Measurements from ENCODE around the gene DPY19L1. TPM values are rescaled to one million over a fixed set of nuclear protein-coding genes. Genes with fewer than 3 reads are reported as not detected.
"Not testable (repeated sequence)": the region's sequence is repeated elsewhere in the genome, so short reads cannot be mapped to it uniquely, and the experiment has no call there.

DPY19L1 gene
- total RNA-seq, 2 donors from 2014 or later, result 22.0 to 24.3 TPM

DNA sequence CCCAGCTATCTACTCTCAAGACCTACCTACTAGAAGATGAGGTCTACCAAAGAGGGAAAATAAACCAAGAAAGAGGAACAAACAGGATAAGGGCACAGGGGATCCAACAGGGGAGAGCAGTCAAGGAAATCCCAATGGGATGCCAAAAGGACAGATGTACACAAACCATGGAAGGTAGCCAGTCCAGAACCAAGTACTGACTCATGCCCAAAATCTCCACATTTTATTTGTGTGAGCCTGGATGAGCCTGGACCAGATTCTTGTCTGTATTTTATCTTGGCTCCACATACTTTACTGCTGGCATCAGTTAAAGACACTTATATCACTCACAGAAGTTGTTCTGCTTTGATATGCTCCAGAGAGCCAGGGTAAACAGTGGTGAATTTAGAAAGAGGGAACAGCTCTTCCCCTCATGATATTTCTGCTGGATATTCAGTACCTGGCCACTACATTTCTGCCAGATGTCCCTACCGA lies 34.1 kb downstream of the DPY19L1 start:
- DNase-seq; intact Hi-C loops (cut with DNase I, micrococcal nuclease): not testable (repeated sequence)
- peak; percentile 2 for ATAC-seq

DNA sequence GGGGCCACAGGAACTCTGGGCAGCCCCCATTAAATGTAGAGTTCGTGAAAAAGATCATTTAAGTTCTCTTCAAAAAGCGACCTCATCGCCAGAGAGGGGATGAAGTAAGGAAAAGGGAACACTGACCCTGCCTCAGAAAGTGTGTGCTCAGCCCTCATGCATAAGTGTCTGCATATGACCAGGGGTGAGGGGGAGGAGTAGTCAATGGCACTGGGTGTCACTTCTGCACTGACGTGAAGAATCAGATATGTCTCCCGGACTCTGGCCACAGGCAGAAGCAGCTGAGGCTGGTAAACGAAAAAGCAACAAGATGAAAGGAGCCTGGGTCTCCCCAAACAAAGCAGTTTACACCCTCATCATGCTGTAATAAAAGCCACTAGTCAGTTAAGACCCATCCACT lies 39.0 kb downstream of the DPY19L1 start:
- peak; percentile 21 for ATAC-seq
- DNase-seq; intact Hi-C loops (cut with DNase I, micrococcal nuclease): not testable (repeated sequence)

DNA sequence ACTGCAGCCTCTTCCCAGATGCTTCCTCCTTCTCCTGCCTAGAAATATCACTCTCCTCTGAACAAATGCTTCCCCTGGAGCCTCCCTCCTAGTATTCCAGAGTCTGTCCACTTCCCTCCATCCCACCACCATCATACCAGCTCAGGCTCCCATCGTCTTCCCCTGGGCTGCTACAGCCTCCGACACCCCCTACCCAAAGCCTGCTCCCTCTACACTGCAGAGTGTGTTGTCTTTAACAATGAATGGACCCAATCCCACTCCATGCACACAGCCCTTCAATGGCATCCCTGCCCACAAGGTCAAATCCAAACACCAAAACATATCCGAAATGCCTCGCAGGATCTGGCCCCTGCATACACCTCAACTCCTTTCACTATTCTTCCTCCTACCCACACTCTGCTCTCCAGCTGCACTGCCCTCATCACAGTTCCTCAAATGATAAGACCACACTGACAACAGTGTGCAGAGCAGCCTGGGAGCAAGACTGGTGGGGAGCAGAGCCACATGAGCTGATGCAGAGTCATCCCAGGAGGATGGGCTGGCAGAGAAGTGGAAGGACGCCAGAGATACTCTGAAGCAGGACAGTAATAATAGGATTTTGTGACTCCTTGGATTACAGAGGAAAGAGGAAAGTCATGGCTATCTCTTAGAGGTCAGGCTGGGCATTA lies 40.7 kb downstream of the DPY19L1 start:
- DNase-seq; intact Hi-C loops (cut with DNase I, micrococcal nuclease); ATAC-seq: not testable (repeated sequence)

- ATAC-seq (no peak), DNase-seq (no peak)
- intact Hi-C loops (cut with DNase I, micrococcal nuclease), result no loop called here
Observed at GRCh38 chr7:34995757-34996156, 41.5 kb downstream of the DPY19L1 start.

- intact Hi-C loops (cut with DNase I, micrococcal nuclease), result no loop called here
- DNase-seq, result peak; percentile 48 to 70
- ATAC-seq, result peak; percentile 88
Observed at GRCh38 chr7:34991938-34992840, 45.1 kb downstream of the DPY19L1 start.

DNA sequence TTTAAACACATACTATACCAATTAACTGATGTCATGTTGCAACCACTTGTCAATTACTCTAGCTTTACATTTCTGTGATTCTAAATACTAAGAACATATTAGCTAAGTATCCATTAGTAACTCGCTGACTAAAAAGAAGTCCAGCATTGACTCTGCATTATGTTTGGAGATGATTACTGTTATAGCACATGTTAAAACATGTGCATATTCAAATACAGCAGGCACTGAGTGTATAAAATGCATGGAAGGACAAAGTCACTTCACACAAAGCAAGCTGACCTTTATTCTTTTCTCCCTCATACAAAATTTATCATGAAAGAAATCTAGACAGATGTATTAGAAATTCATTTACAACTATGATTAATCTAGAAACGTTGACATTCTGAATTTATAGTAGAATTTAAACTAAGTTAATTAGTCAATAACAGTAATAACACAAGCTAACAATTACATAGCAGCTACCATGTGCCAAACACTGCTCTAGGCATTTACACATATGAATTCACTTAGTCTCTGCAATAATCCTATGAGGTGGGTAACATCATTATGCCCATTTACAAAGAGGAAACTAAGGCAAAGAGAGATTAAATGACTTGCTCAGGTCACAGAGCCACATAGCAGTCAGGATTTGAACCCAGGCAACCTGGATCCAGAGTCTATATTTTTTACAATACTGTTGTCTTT lies 48.7 kb downstream of the DPY19L1 start:
- ATAC-seq; intact Hi-C loops (cut with DNase I, micrococcal nuclease); DNase-seq: not testable (repeated sequence)

DNA sequence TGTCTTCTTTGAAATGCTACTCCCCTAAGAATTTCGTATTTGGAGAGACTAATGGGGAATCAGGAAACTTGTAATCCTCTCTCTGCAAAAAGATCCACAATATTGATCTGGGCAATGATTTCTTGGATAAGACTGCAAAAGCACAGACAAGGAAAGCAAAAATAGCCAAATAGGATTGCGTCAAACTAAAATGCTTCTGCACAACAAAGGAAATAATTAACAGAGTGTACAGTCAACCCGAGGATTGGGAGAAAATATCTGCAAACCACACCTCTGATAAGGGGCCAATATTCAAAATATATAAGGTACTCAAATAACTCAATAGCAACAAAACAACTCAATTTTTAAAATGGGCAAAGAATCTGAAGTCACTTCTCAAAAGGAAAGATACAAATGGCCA lies 52.1 kb downstream of the DPY19L1 start:
- intact Hi-C loops (cut with DNase I, micrococcal nuclease); ATAC-seq; DNase-seq: not testable (repeated sequence)

GRCh38 chr7:34984140-34984539 lies 53.1 kb downstream of the DPY19L1 start:
- DNase-seq; ATAC-seq; intact Hi-C loops (cut with DNase I, micrococcal nuclease): not testable (repeated sequence)

GRCh38 chr7:34982371-34983019 lies 54.8 kb downstream of the DPY19L1 start:
- intact Hi-C loops (cut with DNase I, micrococcal nuclease), result no loop called here
- ATAC-seq (no peak), DNase-seq (no peak)

DNA sequence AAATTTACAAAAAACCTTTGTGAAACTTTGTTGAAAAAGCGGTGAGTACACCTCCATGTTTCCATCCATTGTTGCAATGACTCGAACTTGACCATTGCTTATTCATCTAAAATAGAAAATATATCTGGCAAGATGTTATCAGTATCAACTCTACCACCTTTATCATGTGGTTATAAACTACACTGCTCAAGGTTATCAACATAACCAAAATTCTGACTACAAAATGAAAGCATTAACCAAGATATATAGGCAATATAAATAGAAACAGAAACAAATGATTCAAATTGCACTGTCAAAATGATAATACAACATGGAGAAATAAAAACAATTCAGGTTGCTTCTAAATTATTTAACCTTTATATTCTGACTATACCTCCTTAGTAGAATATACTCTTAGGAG lies 58.2 kb downstream of the DPY19L1 start:
- ATAC-seq; intact Hi-C loops (cut with DNase I, micrococcal nuclease); DNase-seq: not testable (repeated sequence)

GRCh38 chr7:34973400-34973760 lies 63.9 kb downstream of the DPY19L1 start:
- DNase-seq (no peak), ATAC-seq (no peak)
- intact Hi-C loops (cut with DNase I, micrococcal nuclease), result no loop called here

DNA sequence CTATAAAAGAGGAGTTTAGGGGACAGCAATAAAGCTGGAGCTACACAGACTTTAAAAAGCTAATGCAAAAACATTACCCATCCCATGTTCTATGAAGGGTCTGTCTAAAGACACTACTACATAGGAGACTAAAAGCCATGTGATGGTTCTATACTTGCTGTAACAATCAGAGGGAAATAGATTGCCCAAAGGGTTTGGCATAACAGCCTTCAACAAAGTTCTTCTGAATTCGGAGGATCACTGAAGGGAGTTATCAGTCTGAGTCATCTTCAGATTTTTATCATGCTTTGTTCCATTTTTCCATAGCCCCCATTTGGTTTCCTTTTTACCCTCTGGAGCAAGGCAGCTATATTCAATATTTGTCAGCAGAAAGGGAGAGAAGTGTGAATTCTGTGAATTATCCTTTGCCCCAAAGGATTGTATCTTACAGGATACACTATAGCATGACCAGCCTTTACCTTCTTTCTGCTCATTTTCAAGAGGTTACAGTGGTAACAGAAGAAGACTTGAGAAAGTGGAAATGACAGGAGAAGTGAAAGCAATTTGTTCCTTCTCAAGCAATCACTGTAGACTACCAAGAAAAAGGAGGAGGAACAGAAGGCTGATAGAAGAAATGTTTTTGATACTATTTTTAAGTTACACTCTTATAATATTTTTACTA lies 64.4 kb downstream of the DPY19L1 start:
- intact Hi-C loops (cut with DNase I, micrococcal nuclease); DNase-seq; ATAC-seq: not testable (repeated sequence)

GRCh38 chr7:34967818-34968217 lies 69.5 kb downstream of the DPY19L1 start:
- ATAC-seq; DNase-seq; intact Hi-C loops (cut with DNase I, micrococcal nuclease): not testable (repeated sequence)

DNA sequence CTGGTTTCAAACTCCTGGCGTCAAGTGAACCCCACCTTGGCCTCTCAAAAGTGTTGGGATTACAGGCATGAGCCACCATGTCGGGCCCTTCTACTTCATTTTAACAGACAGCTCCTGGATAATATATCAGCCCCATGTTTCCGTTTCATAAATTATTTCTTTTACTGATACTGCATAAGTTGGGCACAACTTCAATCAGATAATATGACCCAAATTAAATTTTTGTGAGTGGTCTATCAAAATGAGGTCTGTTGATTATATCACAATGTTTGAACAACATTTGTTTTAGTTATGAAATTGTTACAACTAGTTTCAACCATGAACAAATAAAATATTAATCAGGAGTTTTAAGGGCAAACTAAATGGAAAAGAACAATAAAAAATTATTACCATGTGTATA lies 70.8 kb downstream of the DPY19L1 start:
- ATAC-seq; intact Hi-C loops (cut with DNase I, micrococcal nuclease); DNase-seq: not testable (repeated sequence)

GRCh38 chr7:34958021-34958420 lies 79.3 kb downstream of the DPY19L1 start:
- intact Hi-C loops (cut with DNase I, micrococcal nuclease), result no loop called here
- DNase-seq, result no peak

DNA sequence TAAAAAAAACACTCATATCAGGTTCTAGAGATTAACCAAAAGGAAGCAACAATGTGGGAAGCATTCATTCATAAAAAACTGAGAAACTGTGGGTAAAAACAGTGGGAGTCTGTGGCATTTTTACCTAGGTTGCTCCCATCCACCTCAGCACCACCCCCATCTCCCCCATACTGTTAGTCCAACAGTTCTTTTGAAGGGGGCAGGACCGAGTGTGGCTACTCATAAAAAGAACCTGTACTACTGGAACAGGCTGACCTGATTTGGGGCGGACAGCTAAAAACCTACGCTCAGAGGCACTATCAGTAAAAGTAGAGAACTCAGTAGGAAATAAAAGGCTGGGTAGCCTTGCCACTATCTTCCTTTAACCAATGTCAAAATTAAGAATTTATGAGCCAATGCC lies 84.5 kb downstream of the DPY19L1 start:
- intact Hi-C loops (cut with DNase I, micrococcal nuclease), result no loop called here
- ATAC-seq, result no peak

More at GRCh38 chr7:34958021-34958420, 79.3 kb downstream of the DPY19L1 start:
- no peak for ATAC-seq

DNA sequence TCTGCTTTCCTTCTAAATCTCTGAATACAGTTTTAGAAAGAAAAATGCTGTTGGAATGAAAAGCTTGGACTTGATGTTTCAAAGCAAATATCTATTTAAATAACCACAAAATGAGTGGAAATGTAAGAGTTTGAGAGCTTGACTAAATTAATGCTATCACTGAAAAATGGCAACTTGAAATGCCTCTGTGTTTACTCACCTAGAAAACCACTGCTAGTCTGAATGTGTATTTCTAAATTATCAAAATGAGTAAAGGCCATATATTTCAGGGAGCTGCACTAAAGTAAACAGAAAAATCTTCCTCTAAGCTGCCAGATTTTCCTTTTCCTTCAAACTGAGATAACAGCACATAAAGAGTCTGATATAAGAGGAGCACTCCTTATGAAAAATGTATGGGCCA lies 87.9 kb downstream of the DPY19L1 start:
- intact Hi-C loops (cut with DNase I, micrococcal nuclease), result no loop called here
- no peak for ATAC-seq
- DNase-seq, result no peak

More for the DNA sequence above, 84.5 kb downstream of the DPY19L1 start:
- DNase-seq, result no peak

GRCh38 chr7:34947427-34947826 lies 89.9 kb downstream of the DPY19L1 start:
- ATAC-seq; DNase-seq; intact Hi-C loops (cut with DNase I, micrococcal nuclease): not testable (repeated sequence)
